Activated naive CD4-positive, alpha-beta T cell treated with Interleukin-2 at 50 U/mL for 16 hours (primary cell): ENCODE data around the gene ARHGAP15.

Source experiments
- DNase-seq: peaks from one replicate; pipeline ENCODE4 v3.0.0-alpha.2; 2020

The ARHGAP15 gene

GRCh38 chr2:143736904-143737303, 607.7 kb downstream of the ARHGAP15 start:
- no peak for DNase-seq

GRCh38 chr2:143740431-143740830, 611.2 kb downstream of the ARHGAP15 start:
- DNase-seq: no peak

GRCh38 chr2:143741205-143741604, 612.0 kb downstream of the ARHGAP15 start:
- no peak for DNase-seq

GRCh38 chr2:143742581-143742980, 613.4 kb downstream of the ARHGAP15 start:
- no peak for DNase-seq

GRCh38 chr2:143744114-143744513, 614.9 kb downstream of the ARHGAP15 start:
- DNase-seq: no peak

- no peak for DNase-seq
Observed at GRCh38 chr2:143745060-143745459, 615.8 kb downstream of the ARHGAP15 start.

GRCh38 chr2:143754742-143755141, 625.5 kb downstream of the ARHGAP15 start:
- DNase-seq: no peak

GRCh38 chr2:143758629-143759330, 629.6 kb downstream of the ARHGAP15 start:
- no peak for DNase-seq

GRCh38 chr2:143759455-143759854, 630.2 kb downstream of the ARHGAP15 start:
- DNase-seq: no peak

- DNase-seq: no peak
Observed at GRCh38 chr2:143762176-143762928, 633.1 kb downstream of the ARHGAP15 start.

GRCh38 chr2:143764261-143764660, 635.0 kb downstream of the ARHGAP15 start:
- no peak for DNase-seq

GRCh38 chr2:143764706-143765105, 635.5 kb downstream of the ARHGAP15 start:
- no peak for DNase-seq

GRCh38 chr2:143768991-143769390, 639.8 kb downstream of the ARHGAP15 start:
- no peak for DNase-seq

- DNase-seq: no peak
Observed at GRCh38 chr2:143771939-143772338, 642.7 kb downstream of the ARHGAP15 start.

- DNase-seq: no peak
Observed at GRCh38 chr2:143776526-143777297, 647.5 kb downstream of the ARHGAP15 start.

- no peak for DNase-seq
Observed at GRCh38 chr2:143779021-143779420, 649.8 kb downstream of the ARHGAP15 start.

- no peak for DNase-seq
Observed at GRCh38 chr2:143786026-143786765, 657.0 kb downstream of the ARHGAP15 start.

- no peak for DNase-seq
Observed at GRCh38 chr2:143787674-143788073, 658.5 kb downstream of the ARHGAP15 start.

- no peak for DNase-seq
Observed at GRCh38 chr2:143792602-143793001, 663.4 kb downstream of the ARHGAP15 start.

- DNase-seq: no peak
Observed at GRCh38 chr2:143793381-143793780, 664.2 kb downstream of the ARHGAP15 start.

- no peak for DNase-seq
Observed at GRCh38 chr2:143796051-143796450, 666.8 kb downstream of the ARHGAP15 start.

GRCh38 chr2:143801561-143801960, 672.3 kb downstream of the ARHGAP15 start:
- no peak for DNase-seq

- DNase-seq: no peak
Observed at GRCh38 chr2:143802242-143802641, 673.0 kb downstream of the ARHGAP15 start.
